GM19397 (cell line): ENCODE data around the gene ZNF436.
A peak's percentile ranks its signal among the peaks of the same experiment; 100 is the strongest.

Source experiments
- ATAC-seq: cut with Tn5 transposase; IDR thresholded peaks from one replicate; pipeline ENCODE4 v1.9.1; 2021; ENCODE audit warnings: mild to moderate bottlenecking, moderate library complexity; ENCODE audit not compliant: unreplicated experiment

Gene ZNF436

GRCh38 chr1:23367791-23368561 lies 1.7 kb downstream of the ZNF436 start:
- peak; percentile 93 for ATAC-seq

DNA sequence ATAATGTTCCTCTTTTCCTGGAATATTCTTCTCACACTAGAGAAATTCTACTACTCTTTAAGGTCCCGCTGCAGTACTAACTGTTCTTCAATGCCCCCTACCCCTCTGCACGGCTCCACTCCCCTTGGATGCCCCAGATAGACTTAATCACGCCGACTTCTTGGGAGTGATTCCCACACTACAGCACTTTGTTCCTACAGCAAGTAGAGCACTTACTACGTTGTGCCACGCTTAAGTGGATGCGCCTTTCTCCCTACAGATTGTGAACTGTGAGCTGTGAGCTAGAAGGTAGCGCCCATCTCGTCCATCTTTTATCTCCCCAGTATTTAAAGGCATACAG lies 2.2 kb downstream of the ZNF436 start:
- ATAC-seq, result no peak

GRCh38 chr1:23366598-23366997 lies 3.0 kb downstream of the ZNF436 start:
- no peak for ATAC-seq

GRCh38 chr1:23366146-23366545 lies 3.5 kb downstream of the ZNF436 start:
- ATAC-seq, result no peak

DNA sequence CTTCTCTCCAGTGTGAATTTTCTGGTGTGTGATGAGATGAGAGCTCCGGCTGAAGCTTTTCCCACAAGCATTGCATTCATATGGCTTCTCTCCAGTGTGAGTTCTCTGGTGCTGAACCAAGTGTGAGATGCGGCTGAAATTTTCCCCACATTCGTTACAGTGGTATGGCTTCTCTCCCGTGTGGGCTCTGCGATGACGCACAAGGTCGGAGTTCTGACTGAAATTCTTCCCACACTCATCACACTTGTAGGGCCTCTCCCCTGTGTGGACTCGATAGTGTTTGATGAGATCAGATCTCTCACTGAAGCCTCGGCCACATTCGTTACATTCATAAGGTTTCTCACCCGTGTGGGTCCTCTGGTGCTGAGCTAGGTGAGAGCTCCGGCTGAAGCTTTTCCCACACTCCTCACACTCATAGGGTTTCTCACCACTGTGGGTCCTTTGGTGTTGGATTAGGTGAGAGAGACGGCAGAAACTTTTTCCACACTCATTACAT lies 7.4 kb downstream of the ZNF436 start:
- no peak for ATAC-seq

DNA sequence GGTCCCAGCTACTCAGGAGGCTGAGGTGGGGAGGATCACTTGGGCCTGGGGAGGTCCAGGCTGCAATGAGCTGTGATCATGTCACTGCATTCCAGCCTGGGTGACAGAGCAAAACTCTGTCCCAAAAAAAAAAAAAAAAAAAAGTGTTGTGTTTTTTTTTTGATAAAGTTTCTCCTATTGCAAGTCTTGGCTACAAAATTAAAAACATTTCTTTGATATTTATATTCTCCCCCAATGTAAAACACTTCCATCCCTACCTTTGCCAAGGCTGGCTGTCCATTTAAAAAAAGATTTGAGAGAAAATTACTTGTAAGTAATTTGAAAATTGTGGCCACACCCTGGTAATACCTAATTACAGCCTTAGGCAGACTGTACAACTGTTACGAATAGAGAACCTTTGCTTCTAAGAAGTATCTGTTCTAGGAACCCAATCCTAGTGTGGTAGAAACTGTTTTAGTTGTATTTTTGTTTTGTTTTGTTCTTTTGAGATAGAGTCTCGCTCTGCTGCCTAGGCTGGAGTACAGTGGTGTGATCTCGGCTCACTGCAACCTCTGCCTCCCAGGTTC lies 11.2 kb downstream of the ZNF436 start:
- no peak for ATAC-seq

- ATAC-seq, result no peak
Observed at GRCh38 chr1:23357138-23357908, 12.3 kb downstream of the ZNF436 start.

- ATAC-seq, result no peak
Observed at GRCh38 chr1:23356471-23357137, 13.0 kb downstream of the ZNF436 start.

GRCh38 chr1:23354245-23354644 lies 15.4 kb downstream of the ZNF436 start:
- no peak for ATAC-seq

- no peak for ATAC-seq
Observed at GRCh38 chr1:23352096-23352695, 17.4 kb downstream of the ZNF436 start.

DNA sequence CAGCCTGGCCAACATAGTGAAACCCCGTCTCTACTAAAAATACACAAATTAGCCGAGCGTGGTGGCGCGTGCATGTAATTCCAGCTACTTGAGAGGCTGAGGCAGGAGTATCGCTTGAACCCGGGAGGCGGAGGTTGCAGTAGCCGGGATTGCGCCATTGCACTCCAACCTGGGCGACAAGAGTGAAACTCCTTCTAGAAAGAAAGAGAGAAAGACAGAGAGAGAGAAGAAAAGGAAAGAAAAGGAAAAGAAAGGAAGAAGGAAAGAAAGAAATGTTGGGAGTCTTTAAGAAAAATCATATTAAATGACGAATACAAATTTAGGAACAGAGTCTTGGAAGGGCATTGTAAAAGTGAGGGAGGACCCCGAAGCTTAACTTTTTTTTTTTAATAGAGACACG lies 23.7 kb downstream of the ZNF436 start:
- no peak for ATAC-seq

GRCh38 chr1:23344987-23345472 lies 24.6 kb downstream of the ZNF436 start:
- ATAC-seq, result no peak

GRCh38 chr1:23344111-23344986 lies 25.3 kb downstream of the ZNF436 start, which contains the start of gene HNRNPR:
HNRNPR (minus strand) TSS chr1:23344284; CDS start chr1:23341008, 3,276 bp downstream.
- peak; percentile 95 for ATAC-seq

DNA sequence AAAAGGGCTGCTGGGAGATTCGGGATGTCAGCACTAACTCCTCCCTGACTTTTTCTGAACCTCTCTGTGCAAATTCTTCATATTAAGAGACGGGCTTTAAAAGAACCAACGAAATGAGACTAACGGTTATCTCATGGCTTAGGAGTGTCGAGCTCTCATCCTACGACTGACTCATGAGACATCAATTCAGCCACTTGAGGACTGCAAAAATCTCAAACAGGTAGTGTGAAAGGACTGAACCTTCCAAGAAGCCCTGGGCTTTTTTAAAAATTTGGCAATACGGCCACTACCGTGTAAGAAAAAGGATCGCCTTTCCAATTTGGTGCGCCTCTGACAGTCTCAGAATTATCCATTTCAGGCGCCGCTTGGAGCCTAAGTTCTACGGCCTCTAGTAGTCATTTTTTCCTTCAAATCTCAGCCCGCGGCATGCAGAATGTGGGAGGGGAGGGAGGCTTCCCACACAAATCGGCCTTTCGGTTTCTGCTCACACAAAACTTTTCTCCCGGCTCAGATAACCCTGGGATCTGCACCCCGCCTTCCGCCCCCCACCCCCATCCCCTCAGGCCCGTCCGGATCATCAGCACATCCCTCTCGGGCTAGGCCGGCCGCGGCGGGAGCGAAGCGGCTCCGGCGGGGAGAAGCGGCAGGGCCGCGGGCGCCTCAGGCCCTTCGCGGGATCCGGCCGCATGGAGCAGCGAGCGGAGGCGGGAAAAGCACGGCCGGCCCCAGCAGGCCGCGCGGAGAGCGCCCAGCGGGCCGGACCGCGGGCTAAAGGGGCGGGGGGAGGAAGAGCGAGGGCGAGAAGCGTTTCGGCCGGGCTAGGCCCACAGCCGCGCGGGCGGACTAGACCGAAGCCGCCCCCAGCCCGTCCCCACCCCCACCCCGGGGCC lies 26.2 kb downstream of the ZNF436 start:
- ATAC-seq, result peak; percentile 14

- no peak for ATAC-seq
Observed at GRCh38 chr1:23341931-23342692, 27.5 kb downstream of the ZNF436 start.

DNA sequence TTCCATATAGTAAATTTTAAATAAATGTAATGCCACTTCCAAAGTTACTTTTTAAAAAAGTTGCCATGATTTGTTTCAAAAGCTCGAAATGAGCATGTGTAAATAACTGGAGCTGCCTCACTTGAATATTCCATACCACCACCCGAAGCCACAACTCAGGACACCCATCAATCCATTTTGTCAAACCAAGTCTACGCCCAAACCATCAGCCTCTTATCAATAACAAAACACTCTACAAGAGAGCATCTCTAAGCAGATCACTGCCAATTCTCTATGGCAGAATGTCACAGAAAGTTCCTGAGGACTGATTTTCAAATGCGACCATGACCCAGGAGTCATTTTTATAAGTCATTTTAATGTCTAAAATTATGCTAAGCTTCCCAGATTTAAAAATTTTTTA lies 30.0 kb downstream of the ZNF436 start:
- no peak for ATAC-seq

DNA sequence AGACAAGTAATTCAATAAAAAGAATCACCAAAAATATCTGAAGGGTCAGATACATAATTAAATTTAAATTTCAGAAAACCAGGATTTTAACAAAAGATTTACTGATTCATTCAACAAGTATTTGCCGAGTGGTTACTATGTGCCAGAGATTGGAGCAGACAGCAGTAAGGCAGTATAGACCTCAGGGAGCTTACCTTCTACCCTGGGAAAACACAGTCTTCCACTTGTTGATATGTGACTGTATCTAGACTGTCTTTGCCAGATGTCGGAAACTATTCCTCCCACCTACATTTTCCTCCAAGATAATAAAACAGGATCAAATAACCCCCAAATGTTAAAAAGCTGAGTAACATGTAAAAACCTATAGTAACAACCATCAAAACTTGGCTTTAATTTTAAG lies 31.8 kb downstream of the ZNF436 start:
- ATAC-seq, result no peak

DNA sequence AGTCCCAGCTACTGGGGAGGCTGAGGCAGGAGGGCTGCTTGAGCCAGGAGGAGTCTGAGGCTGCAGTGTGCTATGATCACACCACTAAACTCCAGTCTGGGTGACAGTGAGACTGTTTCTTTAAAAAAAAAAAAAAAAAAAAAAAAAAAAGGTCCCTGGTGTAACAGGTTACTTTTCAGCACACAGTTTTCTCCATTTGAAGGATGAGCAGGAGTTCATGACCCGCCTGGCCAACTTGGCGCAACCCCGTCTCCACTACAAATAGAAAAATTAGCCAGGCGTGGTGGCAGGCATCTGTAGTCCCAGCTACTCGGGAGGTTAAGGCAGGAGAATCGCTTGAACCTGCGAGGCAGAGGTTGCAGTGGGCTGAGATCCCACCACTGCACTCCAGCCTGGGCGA lies 37.9 kb downstream of the ZNF436 start:
- ATAC-seq, result no peak
